IMR-90 (cell line): ENCODE data around the gene PDZD2. TPM values are rescaled to one million over a fixed set of nuclear protein-coding genes. Genes with fewer than 3 reads are reported as not detected.

Experiments used
- ATAC-seq: fragments of 200-7000 bp; cut with Tn5 transposase; 2 replicates; pipeline ENCODE4 v1.9.1; 2020; ENCODE audit warnings: low read depth, mild to moderate bottlenecking, moderate library complexity
- BruUV-seq: library from RNA; stranded (reverse); fragments of 400-500 nt; replicated peaks from 2 replicates; lab custom pipeline; 2021; lab: Mats Ljungman, UMichigan
- CTCF ChIA-PET: fragments of 300-600 bp; formaldehyde crosslinking; extraction: SDS; loops from one replicate; lab custom pipeline; 2021; ENCODE audit warnings: antibody characterized with exemption; lab: Yijun Ruan, JAX
- POLR2A ChIA-PET: fragments of 300-600 bp; sonication (Branson Sonifier 250); formaldehyde crosslinking; loops from one replicate; lab custom pipeline; 2022; ENCODE audit warnings: antibody characterized with exemption; ENCODE audit not compliant: unreplicated experiment; lab: Charles Lee
- DNase-seq: peaks from one replicate; pipeline ENCODE4 v3.0.0; 2013
- H2AFZ ChIP-seq: replicated peaks from 2 replicates; pipeline ENCODE3; 2013; ENCODE audit warnings: low read length, mild to moderate bottlenecking; ENCODE audit not compliant: poor library complexity
- H2AK5ac ChIP-seq: 2 replicates; pipeline ENCODE4 v1.6.1; 2013; ENCODE audit warnings: low read depth, low read length, inconsistent platforms
- H2AK9ac ChIP-seq: replicated peaks from 2 replicates; pipeline ENCODE3; 2013; ENCODE audit warnings: mild to moderate bottlenecking, low read depth, low read length, moderate library complexity; ENCODE audit not compliant: poor library complexity
- H2BK120ac ChIP-seq: 2 replicates; pipeline ENCODE4 v1.6.1; 2013; ENCODE audit warnings: low read depth, low read length, inconsistent platforms
- H2BK15ac ChIP-seq: 3 replicates; pipeline ENCODE4 v1.6.1; 2013; ENCODE audit warnings: low read depth, low read length, inconsistent platforms
- H2BK20ac ChIP-seq: 2 replicates; pipeline ENCODE4 v1.6.1; 2013; ENCODE audit warnings: low read depth, mild to moderate bottlenecking, inconsistent platforms, low read length, moderate library complexity
- H2BK5ac ChIP-seq: 2 replicates; pipeline ENCODE4 v1.6.1; 2013; ENCODE audit warnings: mild to moderate bottlenecking, low read depth, low read length, inconsistent platforms; ENCODE audit not compliant: poor library complexity, severe bottlenecking
- H3K14ac ChIP-seq: replicated peaks from 2 replicates; pipeline ENCODE4 v1.6.1; 2013; ENCODE audit warnings: low read depth, low read length, inconsistent platforms
- H3K18ac ChIP-seq: 2 replicates; pipeline ENCODE4 v1.6.1; 2013; ENCODE audit warnings: low read depth, low read length, control low read depth
- H3K23ac ChIP-seq: 2 replicates; pipeline ENCODE4 v1.6.1; 2013; ENCODE audit warnings: low read depth, low read length, inconsistent platforms
- H3K27ac ChIP-seq: 2 replicates; pipeline ENCODE4 v1.5.1; 2013; ENCODE audit warnings: mild to moderate bottlenecking, control low read depth, low read length; ENCODE audit not compliant: insufficient read depth
- H3K27me3 ChIP-seq: 2 replicates; pipeline ENCODE4 v1.6.1; 2013; ENCODE audit warnings: low read length; ENCODE audit not compliant: control insufficient read depth, insufficient read depth
- H3K36me3 ChIP-seq: 2 replicates; pipeline ENCODE4 v1.6.1; 2013; ENCODE audit warnings: low read length, mixed read lengths; ENCODE audit not compliant: control insufficient read depth, insufficient read depth
- H3K4ac ChIP-seq: 2 replicates; pipeline ENCODE4 v1.6.1; 2013; ENCODE audit warnings: low read depth, low read length, inconsistent platforms
- H3K4me1 ChIP-seq: 2 replicates; pipeline ENCODE4 v1.6.1; 2013; ENCODE audit warnings: low read length, mixed read lengths; ENCODE audit not compliant: control insufficient read depth, insufficient read depth
- H3K4me2 ChIP-seq: 2 replicates; pipeline ENCODE4 v1.6.1; 2013; ENCODE audit warnings: low read depth, mild to moderate bottlenecking, control low read depth, low read length, moderate library complexity
- H3K4me3 ChIP-seq: 2 replicates; pipeline ENCODE4 v1.5.1; 2013; ENCODE audit warnings: low read depth, mild to moderate bottlenecking, control low read depth, low read length, moderate library complexity; ENCODE audit not compliant: insufficient read depth
- H3K56ac ChIP-seq: 2 replicates; pipeline ENCODE4 v1.6.1; 2013; ENCODE audit warnings: low read length, inconsistent platforms; ENCODE audit not compliant: insufficient read depth; ENCODE audit errors: extremely low read depth
- H3K79me1 ChIP-seq, 2 experiments: 2 replicates each; pipeline ENCODE4 v1.6.1; 2013; ENCODE audit warnings: low read length in 2 of 2, inconsistent platforms in 1 of 2, low read depth in 1 of 2
- H3K9ac ChIP-seq: 2 replicates; pipeline ENCODE4 v1.6.1; 2013; ENCODE audit warnings: low read depth, low read length, control low read depth
- H3K9me1 ChIP-seq: 2 replicates; pipeline ENCODE4 v1.6.1; 2013; ENCODE audit warnings: low read length, inconsistent platforms; ENCODE audit not compliant: insufficient read depth
- H3K9me3 ChIP-seq: 2 replicates; pipeline ENCODE4 v1.6.1; 2013; ENCODE audit warnings: low read length; ENCODE audit not compliant: control insufficient read depth, insufficient read depth
- H4K20me1 ChIP-seq: 2 replicates; pipeline ENCODE4 v1.6.1; 2013; ENCODE audit warnings: low read length, inconsistent platforms; ENCODE audit not compliant: insufficient read depth
- H4K5ac ChIP-seq: 2 replicates; pipeline ENCODE4 v1.6.1; 2013; ENCODE audit warnings: mild to moderate bottlenecking, low read depth, low read length, control low read depth
- H4K8ac ChIP-seq, 2 experiments: 2 replicates each; pipeline ENCODE4 v1.6.1; 2013; ENCODE audit warnings: low read depth in 2 of 2, low read length in 2 of 2, control low read depth in 1 of 2, inconsistent platforms in 1 of 2
- H4K91ac ChIP-seq: 2 replicates; pipeline ENCODE4 v1.6.1; 2013; ENCODE audit warnings: low read depth, low read length, inconsistent platforms; ENCODE audit not compliant: insufficient read depth
- MAZ ChIP-seq: IDR thresholded peaks from 2 replicates; pipeline ENCODE4 v1.6.1; 2012; ENCODE audit warnings: low read depth, mild to moderate bottlenecking, low read length, improper control_type of control experiment, moderate library complexity, borderline replicate concordance
- MXI1 ChIP-seq: IDR thresholded peaks from 2 replicates; pipeline ENCODE4 v1.6.1; 2012; ENCODE audit warnings: low read depth, mild to moderate bottlenecking, low read length, moderate library complexity, borderline replicate concordance
- WGBS, 2 experiments: methylation state at CpG; one replicate each; pipeline versions ENCODE4 v1.1.5 to v1.1.7; 2013; ENCODE audit warnings: missing lambda C conversion rate in 2 of 2; ENCODE audit not compliant: insufficient read length in 1 of 2; ENCODE audit errors: extremely low coverage in 2 of 2; 5-methylcytosine and 5-hydroxymethylcytosine counted together
- dilution Hi-C: fragments of 300-500 bp; cut with HindIII; formaldehyde crosslinking; loops from one replicate; pipeline ENCODE4 v1.14.3; 2018; ENCODE audit warnings: low sequenced_read_pairs; ENCODE audit not compliant: unreplicated experiment
- in situ Hi-C: fragments of 300-500 bp; cut with MboI; formaldehyde crosslinking; loops from 3 replicates; pipeline ENCODE4 v1.14.3; 2019; ENCODE audit warnings: low sequenced_read_pairs, inconsistent platforms, mixed read lengths
- intact Hi-C: fragments of 100-400 bp; cut with micrococcal nuclease; formaldehyde crosslinking; loops from 2 replicates; pipeline ENCODE4 v1.10.0; 2022
- polyA plus RNA-seq, 3 experiments: library from polyadenylated mRNA; depleted of rRNA; stranded (reverse); fragments of >200 nt; gene quantifications; 2 replicates each; pipeline ENCODE4 v1.2.3, GENCODE V29; 2012; ENCODE audit warnings: low replicate concordance in 1 of 3
- total RNA-seq: library from RNA; depleted of rRNA; stranded (reverse); fragments of >200 nt; gene quantifications from 2 replicates; pipeline ENCODE4 v1.2.3, GENCODE V29; 2012

Gene PDZD2
- total and polyA plus RNA-seq, 2 of the 4 experiments (the other 2 are of a cell fraction) = under 0.01 to 0.02 TPM

DNA sequence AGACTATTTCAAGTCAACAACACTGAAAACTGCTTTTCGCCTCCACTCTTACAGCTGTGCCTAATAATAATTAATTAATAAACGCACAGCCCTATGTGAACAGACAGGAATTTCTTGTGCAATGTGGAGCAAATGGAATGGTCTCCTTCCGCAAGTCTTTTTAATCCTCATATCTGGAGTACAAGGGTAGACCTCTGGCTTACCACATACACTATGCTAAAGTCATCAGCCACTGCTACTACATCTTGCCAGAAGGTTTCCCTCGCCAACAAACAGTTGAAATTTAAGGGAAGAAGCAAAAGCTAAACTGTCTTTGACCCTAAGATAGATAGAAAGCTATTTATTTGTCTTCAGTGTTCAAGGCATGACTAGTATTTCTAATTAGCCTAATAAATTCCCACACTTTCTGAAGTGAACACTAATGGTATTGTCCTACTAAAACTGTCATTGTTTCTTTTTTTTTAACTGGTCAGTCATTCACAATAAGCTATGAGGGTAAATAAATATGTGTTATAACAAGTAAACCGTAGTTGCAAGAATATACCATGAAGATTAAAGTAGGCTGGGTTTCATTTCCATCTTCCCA, 471.3 kb downstream of the PDZD2 start:
- in situ Hi-C loops (no loop called here), dilution Hi-C loops (no loop called here), intact Hi-C loops (no loop called here)
- Histone ChIP-seq H3K36me3 (peaks cover 37% of the 10 kb centered on the region), H4K20me1 (peaks cover 13% of the 10 kb centered on the region), H2BK120ac (no peak overlapping the region), H3K9ac (no peak overlapping the region), H2BK20ac (no peak overlapping the region), H3K4me3 (no peak overlapping the region), H3K4ac (no peak overlapping the region), H3K9me1 (peaks cover 7% of the 10 kb centered on the region; the same call in 1 of the 2 replicates), H3K27me3 (no peaks in the 10 kb centered on the region), H2BK5ac (no peak overlapping the region), H4K91ac (no peak overlapping the region), H3K18ac (no peak overlapping the region), H3K14ac (no peak overlapping the region), H3K4me2 (no peak overlapping the region), H2AFZ (no peak overlapping the region), H3K4me1 (no peaks in the 10 kb centered on the region), H2AK9ac (no peak overlapping the region), H2AK5ac (no peak overlapping the region), H4K5ac (no peak overlapping the region), H3K23ac (no peak overlapping the region), H3K79me1 (peaks cover 23 to 43% of the 10 kb centered on the region in 2 experiments), H2BK15ac (no peak overlapping the region), H3K27ac (no peak overlapping the region), H3K9me3 (no peaks in the 10 kb centered on the region), H4K8ac (no peak overlapping the region), H3K56ac (no peak overlapping the region)
- CTCF ChIA-PET = no interaction called here
- BruUV-seq = no TSS peak
- DNase-seq (no peak), ATAC-seq (no peak)
- TF ChIP-seq MXI1 = no peak
- TF ChIP-seq MAZ = no peak
- POLR2A ChIA-PET = no interaction called here
- no CpG with 5 or more reads among the region's 5 CpGs for WGBS, 2 experiments
